Stimulated activated CD4-positive, alpha-beta T cell treated with anti-CD3 and anti-CD28 coated beads, Interleukin-1b, Interleukin-23, amount 100 ng/mL, for 48 hours (primary cell): ENCODE results near the gene RACGAP1.
A peak's percentile ranks its signal among the peaks of the same experiment; 100 is the strongest.

ENCODE experiments used
- DNase-seq: peaks from one replicate; pipeline ENCODE4 v3.0.0-alpha.2; 2020

The RACGAP1 gene

GRCh38 chr12:49953151-49953550 lies 72.1 kb downstream of the RACGAP1 start:
- DNase-seq = no peak

- DNase-seq = no peak
Observed at GRCh38 chr12:49952391-49953055, 72.8 kb downstream of the RACGAP1 start.

- DNase-seq = no peak
Observed at GRCh38 chr12:49951411-49952240, 73.7 kb downstream of the RACGAP1 start.

- no peak for DNase-seq
Observed at GRCh38 chr12:49950273-49951251, 74.7 kb downstream of the RACGAP1 start, which contains the start of gene AQP2. Gene AQP2, plus strand, starts transcription at chr12:49950737. Its CDS starts 94 bp downstream, at chr12:49950831.

GRCh38 chr12:49949866-49950265 lies 75.4 kb downstream of the RACGAP1 start:
- no peak for DNase-seq

GRCh38 chr12:49948866-49949845 lies 76.1 kb downstream of the RACGAP1 start:
- no peak for DNase-seq

GRCh38 chr12:49947593-49948226 lies 77.6 kb downstream of the RACGAP1 start:
- DNase-seq = no peak

GRCh38 chr12:49946497-49946896 lies 78.8 kb downstream of the RACGAP1 start:
- no peak for DNase-seq

- no peak for DNase-seq
Observed at GRCh38 chr12:49946086-49946485, 79.2 kb downstream of the RACGAP1 start.

GRCh38 chr12:49945394-49946080 lies 79.8 kb downstream of the RACGAP1 start:
- DNase-seq = peak; percentile 90

- no peak for DNase-seq
Observed at GRCh38 chr12:49944718-49945117, 80.6 kb downstream of the RACGAP1 start.

- DNase-seq = no peak
Observed at GRCh38 chr12:49944046-49944445, 81.2 kb downstream of the RACGAP1 start.

- DNase-seq = no peak
Observed at GRCh38 chr12:49943625-49943960, 81.7 kb downstream of the RACGAP1 start.

- no peak for DNase-seq
Observed at GRCh38 chr12:49942921-49943624, 82.2 kb downstream of the RACGAP1 start.

GRCh38 chr12:49942512-49942893 lies 82.8 kb downstream of the RACGAP1 start:
- DNase-seq = no peak

- no peak for DNase-seq
Observed at GRCh38 chr12:49941556-49942511, 83.5 kb downstream of the RACGAP1 start.

GRCh38 chr12:49939707-49940106 lies 85.6 kb downstream of the RACGAP1 start:
- no peak for DNase-seq

- no peak for DNase-seq
Observed at GRCh38 chr12:49939307-49939706, 86.0 kb downstream of the RACGAP1 start.
